Neural progenitor cell (in vitro differentiated cells): ENCODE measurements around the gene MED27. TPM values are rescaled to one million over a fixed set of nuclear protein-coding genes. Genes with fewer than 3 reads are reported as not detected.

ENCODE experiments used
- DNase-seq: peaks from one replicate; pipeline ENCODE4 v3.0.0-alpha.2; 2016; ENCODE audit warnings: low spot score
- H2AFZ ChIP-seq: fragments of 200-600 bp; sonication (generic); replicated peaks from 2 replicates; pipeline ENCODE4 v1.6.1; 2016; ENCODE audit warnings: antibody characterized with exemption
- H3F3A ChIP-seq: fragments of 200-600 bp; sonication (generic); 2 replicates; pipeline ENCODE4 v1.6.1; 2016; ENCODE audit warnings: antibody characterized with exemption, low read depth
- H3K27ac ChIP-seq: fragments of 200-600 bp; sonication (generic); 2 replicates; pipeline ENCODE4 v1.5.1; 2016; ENCODE audit warnings: mild to moderate bottlenecking
- H3K27me3 ChIP-seq: fragments of 200-600 bp; sonication (generic); 2 replicates; pipeline ENCODE4 v1.6.1; 2016; ENCODE audit warnings: mild to moderate bottlenecking, moderate library complexity
- H3K36me3 ChIP-seq: fragments of 200-600 bp; sonication (generic); 2 replicates; pipeline ENCODE4 v1.5.1; 2016
- H3K4me1 ChIP-seq: fragments of 200-600 bp; sonication (generic); 2 replicates; pipeline ENCODE4 v1.6.1; 2016; ENCODE audit warnings: mixed run types
- H3K4me2 ChIP-seq: fragments of 200-600 bp; sonication (generic); 2 replicates; pipeline ENCODE4 v1.6.1; 2016
- H3K4me3 ChIP-seq: fragments of 200-600 bp; sonication (generic); 2 replicates; pipeline ENCODE4 v1.5.1; 2016
- H3K79me2 ChIP-seq: fragments of 200-600 bp; sonication (generic); 2 replicates; pipeline ENCODE4 v1.6.1; 2016; ENCODE audit warnings: low read depth
- H3K9ac ChIP-seq: fragments of 200-600 bp; sonication (generic); 2 replicates; pipeline ENCODE4 v1.6.1; 2016
- H3K9me3 ChIP-seq: fragments of 200-600 bp; sonication (generic); 2 replicates; pipeline ENCODE4 v1.5.1; 2016; ENCODE audit warnings: low read depth
- H4K20me1 ChIP-seq: fragments of 200-600 bp; sonication (generic); 2 replicates; pipeline ENCODE4 v1.6.1; 2016; ENCODE audit warnings: low read depth
- H3K27ac Mint-ChIP-seq: 3 replicates; pipeline ENCODE4 v1.8.0; 2021; ENCODE audit warnings: mixed read lengths
- H3K27me3 Mint-ChIP-seq: 2 replicates; pipeline ENCODE4 v1.8.0; 2022; ENCODE audit warnings: low read depth, mild to moderate bottlenecking, inconsistent platforms, moderate library complexity, mixed read lengths; ENCODE audit not compliant: insufficient read depth
- H3K36me3 Mint-ChIP-seq: 3 replicates; pipeline ENCODE4 v1.8.0; 2021; ENCODE audit warnings: mixed read lengths
- H3K4me1 Mint-ChIP-seq: 3 replicates; pipeline ENCODE4 v1.8.0; 2021; ENCODE audit warnings: mixed read lengths
- H3K4me3 Mint-ChIP-seq: 3 replicates; pipeline ENCODE4 v1.8.0; 2021; ENCODE audit warnings: mild to moderate bottlenecking, moderate library complexity, mixed read lengths
- H3K9me3 Mint-ChIP-seq: 3 replicates; pipeline ENCODE4 v1.8.0; 2020; ENCODE audit warnings: mixed read lengths
- CTCF ChIP-seq: fragments of 200-600 bp; sonication (generic); IDR thresholded peaks from 2 replicates; pipeline ENCODE4 v1.5.1; 2017; ENCODE audit warnings: antibody characterized with exemption, mild to moderate bottlenecking
- EZH2 ChIP-seq: fragments of 200-600 bp; sonication (generic); IDR thresholded peaks from 2 replicates; pipeline ENCODE4 v1.6.1; 2017; ENCODE audit warnings: antibody characterized with exemption, mild to moderate bottlenecking, moderate library complexity
- EZH2phosphoT487 ChIP-seq: fragments of 200-600 bp; sonication (generic); IDR thresholded peaks from 2 replicates; pipeline ENCODE4 v1.6.1; 2017; ENCODE audit warnings: antibody characterized with exemption
- total RNA-seq: library from RNA; depleted of rRNA; stranded (reverse); fragments of >200 nt; gene quantifications from 2 replicates; pipeline ENCODE4 v1.2.3, GENCODE V29; 2015; ENCODE audit warnings: low replicate concordance

Gene MED27
- total RNA-seq, 1 donor from 2014 or later, result 15.1 TPM

- Histone ChIP-seq H3K79me2 (no peaks in the 10 kb centered on the region), H3F3A (peaks cover 6% of the 10 kb centered on the region), H3K27ac (no peak overlapping the region), H3K36me3 (no peaks in the 10 kb centered on the region), H3K9ac (no peak overlapping the region), H3K4me2 (no peak overlapping the region), H3K4me3 (no peak overlapping the region), H4K20me1 (peaks cover 33% of the 10 kb centered on the region), H3K9me3 (no peaks in the 10 kb centered on the region), H3K4me1 (peaks cover 13% of the 10 kb centered on the region), H2AFZ (no peak overlapping the region), H3K27me3 (no peaks in the 10 kb centered on the region)
- H3K27ac Mint-ChIP-seq, result no peak overlapping the region
- DNase-seq, result no peak
- H3K4me1 Mint-ChIP-seq, result peaks cover 28% of the 10 kb centered on the region
- H3K9me3 Mint-ChIP-seq, result no peaks in the 10 kb centered on the region
- no peak overlapping the region for H3K4me3 Mint-ChIP-seq
- H3K27me3 Mint-ChIP-seq, result no peaks in the 10 kb centered on the region
- H3K36me3 Mint-ChIP-seq, result peaks cover 4% of the 10 kb centered on the region
- no peak for TF ChIP-seq CTCF
- no peak for TF ChIP-seq EZH2
- TF ChIP-seq EZH2phosphoT487, result no peak
Measured at GRCh38 chr9:132005899-132006298, 73.8 kb downstream of the MED27 start.

- Histone ChIP-seq H3K79me2 (no peaks in the 10 kb centered on the region), H3K9ac (no peak overlapping the region), H4K20me1 (peaks cover 33% of the 10 kb centered on the region), H3K4me1 (peaks cover 13% of the 10 kb centered on the region), H3K36me3 (no peaks in the 10 kb centered on the region), H3K9me3 (no peaks in the 10 kb centered on the region), H2AFZ (no peak overlapping the region), H3K27me3 (no peaks in the 10 kb centered on the region), H3K27ac (no peak overlapping the region), H3F3A (peaks cover 6% of the 10 kb centered on the region), H3K4me2 (no peak overlapping the region), H3K4me3 (no peak overlapping the region)
- no peak for DNase-seq
- Mint-ChIP-seq H3K27ac (peak overlapping the region; percentile 32), H3K27me3 (no peaks in the 10 kb centered on the region), H3K9me3 (no peaks in the 10 kb centered on the region), H3K36me3 (peaks cover 6% of the 10 kb centered on the region), H3K4me1 (peaks cover 29% of the 10 kb centered on the region), H3K4me3 (no peak overlapping the region)
- TF ChIP-seq EZH2, result no peak
- no peak for TF ChIP-seq CTCF
- no peak for TF ChIP-seq EZH2phosphoT487
Measured at GRCh38 chr9:132004323-132004722, 75.3 kb downstream of the MED27 start.

- no peak overlapping the region for H3K4me2 ChIP-seq
- H4K20me1 ChIP-seq, result peaks cover 33% of the 10 kb centered on the region
- peaks cover 13% of the 10 kb centered on the region for H3K4me1 ChIP-seq
- H3K36me3 Mint-ChIP-seq, result peaks cover 6% of the 10 kb centered on the region
- H3K4me3 ChIP-seq, result no peak overlapping the region
- H3K27ac Mint-ChIP-seq, result no peak overlapping the region
- H3K4me3 Mint-ChIP-seq, result no peak overlapping the region
- H3K79me2 ChIP-seq, result no peaks in the 10 kb centered on the region
- H2AFZ ChIP-seq, result no peak overlapping the region
- no peaks in the 10 kb centered on the region for H3K9me3 Mint-ChIP-seq
- H3F3A ChIP-seq, result peaks cover 6% of the 10 kb centered on the region
- H3K27me3 Mint-ChIP-seq, result no peaks in the 10 kb centered on the region
- no peak for TF ChIP-seq EZH2
- TF ChIP-seq EZH2phosphoT487, result no peak
- no peak for TF ChIP-seq CTCF
- H3K27ac ChIP-seq, result no peak overlapping the region
- H3K9me3 ChIP-seq, result no peaks in the 10 kb centered on the region
- no peak for DNase-seq
- H3K9ac ChIP-seq, result no peak overlapping the region
- H3K4me1 Mint-ChIP-seq, result peaks cover 31% of the 10 kb centered on the region
- no peaks in the 10 kb centered on the region for H3K36me3 ChIP-seq
- no peaks in the 10 kb centered on the region for H3K27me3 ChIP-seq
Measured at GRCh38 chr9:132003896-132004295, 75.8 kb downstream of the MED27 start.
